H9 (cell line): ENCODE measurements around the gene CFAP61. TPM values are rescaled to one million over a fixed set of nuclear protein-coding genes. Genes with fewer than 3 reads are reported as not detected.

Experiments used
- DNase-seq: peaks from one replicate; pipeline ENCODE4 v3.0.0-alpha.2; 2017
- H2AFZ ChIP-seq: one replicate; pipeline ENCODE4 v1.6.1; 2013; ENCODE audit warnings: mild to moderate bottlenecking, low read length, control low read depth, moderate library complexity
- H2AK5ac ChIP-seq: 2 replicates; pipeline ENCODE4 v1.6.1; 2013; ENCODE audit warnings: low read length, control low read depth, mixed read lengths; ENCODE audit not compliant: insufficient read length
- H2BK120ac ChIP-seq: one replicate; pipeline ENCODE4 v1.6.1; 2013; ENCODE audit warnings: low read depth, mild to moderate bottlenecking, low read length, control low read depth, inconsistent platforms; ENCODE audit not compliant: poor library complexity, severe bottlenecking
- H2BK12ac ChIP-seq: 2 replicates; pipeline ENCODE4 v1.6.1; 2013; ENCODE audit warnings: low read length, control low read depth, mixed read lengths, low read depth; ENCODE audit not compliant: insufficient read length
- H2BK15ac ChIP-seq: 2 replicates; pipeline ENCODE4 v1.6.1; 2013; ENCODE audit warnings: low read depth, low read length, control low read depth
- H2BK20ac ChIP-seq: one replicate; pipeline ENCODE4 v1.6.1; 2013; ENCODE audit warnings: low read depth, mild to moderate bottlenecking, low read length, control low read depth, inconsistent platforms; ENCODE audit not compliant: poor library complexity, severe bottlenecking
- H2BK5ac ChIP-seq: 2 replicates; pipeline ENCODE4 v1.6.1; 2013; ENCODE audit warnings: low read length, control low read depth, mixed read lengths; ENCODE audit not compliant: insufficient read length
- H3K14ac ChIP-seq: 2 replicates; pipeline ENCODE4 v1.6.1; 2013; ENCODE audit warnings: low read length, control low read depth; ENCODE audit not compliant: insufficient read depth
- H3K18ac ChIP-seq: 2 replicates; pipeline ENCODE4 v1.6.1; 2013; ENCODE audit warnings: low read depth, mild to moderate bottlenecking, mixed read lengths, low read length, control low read depth; ENCODE audit not compliant: insufficient read length
- H3K23ac ChIP-seq: 2 replicates; pipeline ENCODE4 v1.6.1; 2013; ENCODE audit warnings: low read length, control low read depth, mixed read lengths, low read depth; ENCODE audit not compliant: insufficient read length
- H3K23me2 ChIP-seq: 2 replicates; pipeline ENCODE4 v1.6.1; 2013; ENCODE audit warnings: low read depth, mild to moderate bottlenecking, mixed read lengths, low read length, control low read depth; ENCODE audit not compliant: insufficient read length, poor library complexity, severe bottlenecking
- H3K27ac ChIP-seq: 2 replicates; pipeline ENCODE4 v1.5.1; 2013; ENCODE audit warnings: low read length, control low read depth, mixed read lengths, low read depth; ENCODE audit not compliant: insufficient read length
- H3K27me3 ChIP-seq: 2 replicates; pipeline ENCODE4 v1.6.1; 2013; ENCODE audit warnings: low read length, control low read depth, inconsistent platforms; ENCODE audit not compliant: insufficient read depth
- H3K4ac ChIP-seq: 2 replicates; pipeline ENCODE4 v1.6.1; 2013; ENCODE audit warnings: low read depth, mild to moderate bottlenecking, control low read depth, inconsistent platforms, low read length, moderate library complexity
- H3K4me1 ChIP-seq: 2 replicates; pipeline ENCODE4 v1.6.1; 2013; ENCODE audit warnings: low read length, control low read depth, inconsistent platforms; ENCODE audit not compliant: insufficient read depth
- H3K4me2 ChIP-seq: 2 replicates; pipeline ENCODE4 v1.6.1; 2013; ENCODE audit warnings: low read length, control low read depth, mixed read lengths; ENCODE audit not compliant: insufficient read length, insufficient read depth
- H3K56ac ChIP-seq: 2 replicates; pipeline ENCODE4 v1.6.1; 2013; ENCODE audit warnings: low read depth, mild to moderate bottlenecking, mixed read lengths, low read length, control low read depth; ENCODE audit not compliant: insufficient read length
- H3K79me1 ChIP-seq: 2 replicates; pipeline ENCODE4 v1.6.1; 2013; ENCODE audit warnings: low read depth, mild to moderate bottlenecking, moderate library complexity, low read length, control low read depth, inconsistent platforms; ENCODE audit not compliant: insufficient read depth, poor library complexity, severe bottlenecking
- H3K79me2 ChIP-seq: 2 replicates; pipeline ENCODE4 v1.6.1; 2013; ENCODE audit warnings: low read length, control low read depth, inconsistent platforms; ENCODE audit not compliant: insufficient read depth
- H3K9ac ChIP-seq: 2 replicates; pipeline ENCODE4 v1.6.1; 2013; ENCODE audit warnings: low read length, control low read depth, mixed read lengths; ENCODE audit not compliant: insufficient read length; ENCODE audit errors: extremely low read depth
- H3K9me3 ChIP-seq: one replicate; pipeline ENCODE4 v1.6.1; 2013; ENCODE audit warnings: low read depth, low read length, inconsistent platforms; ENCODE audit not compliant: control insufficient read depth
- H3T11ph ChIP-seq: one replicate; pipeline ENCODE4 v1.6.1; 2013; ENCODE audit warnings: mild to moderate bottlenecking, low read length, control low read depth, inconsistent platforms
- H4K20me1 ChIP-seq: one replicate; pipeline ENCODE4 v1.6.1; 2013; ENCODE audit not compliant: control insufficient read depth, insufficient read length, insufficient read depth
- H4K5ac ChIP-seq: 2 replicates; pipeline ENCODE4 v1.6.1; 2013; ENCODE audit warnings: low read depth, mild to moderate bottlenecking, mixed read lengths, low read length, control low read depth; ENCODE audit not compliant: insufficient read length
- H4K8ac ChIP-seq: replicated peaks from 2 replicates; pipeline ENCODE4 v1.6.1; 2013; ENCODE audit warnings: low read length, control low read depth, mixed read lengths, low read depth; ENCODE audit not compliant: insufficient read length
- H4K91ac ChIP-seq: 2 replicates; pipeline ENCODE4 v1.6.1; 2013; ENCODE audit warnings: low read depth, mild to moderate bottlenecking, moderate library complexity, mixed read lengths, low read length, control low read depth; ENCODE audit not compliant: insufficient read length
- H3K27ac Mint-ChIP-seq, 3 experiments: 2 replicates in 2 of 3; 3 replicates in 1 of 3; pipeline ENCODE4 v1.8.0; 2020 to 2021; ENCODE audit warnings: mixed read lengths in 3 of 3, mild to moderate bottlenecking in 1 of 3, moderate library complexity in 1 of 3
- H3K27me3 Mint-ChIP-seq: 2 replicates; pipeline ENCODE4 v1.8.0; 2021; ENCODE audit warnings: low read depth, mild to moderate bottlenecking, moderate library complexity, mixed read lengths
- H3K36me3 Mint-ChIP-seq, 3 experiments: 2 replicates in 2 of 3; 3 replicates in 1 of 3; pipeline ENCODE4 v1.8.0; 2020 to 2021; ENCODE audit warnings: low read depth in 3 of 3, mixed read lengths in 3 of 3; ENCODE audit not compliant: insufficient read depth in 1 of 3
- H3K4me1 Mint-ChIP-seq, 2 experiments: 2 replicates each; pipeline ENCODE4 v1.8.0; 2020; ENCODE audit warnings: mixed read lengths in 2 of 2
- H3K4me3 Mint-ChIP-seq, 2 experiments: 2 replicates in 1 of 2; 3 replicates in 1 of 2; pipeline ENCODE4 v1.8.0; 2020 to 2021; ENCODE audit warnings: mild to moderate bottlenecking in 2 of 2, mixed read lengths in 2 of 2, moderate library complexity in 1 of 2
- H3K9me3 Mint-ChIP-seq, 2 experiments: 2 replicates in 1 of 2; 3 replicates in 1 of 2; pipeline ENCODE4 v1.8.0; 2020; ENCODE audit warnings: mild to moderate bottlenecking in 2 of 2, mixed read lengths in 2 of 2, moderate library complexity in 1 of 2
- WGBS: extraction: QIAGEN DNeasy Blood & Tissue Kit; methylation state at CpG from one replicate; pipeline ENCODE4 v1.1.7; 2013; ENCODE audit warnings: missing lambda C conversion rate, low lambda C conversion rate, mixed read lengths; ENCODE audit not compliant: insufficient read length; ENCODE audit errors: extremely low coverage; 5-methylcytosine and 5-hydroxymethylcytosine counted together
- total RNA-seq: library from RNA; stranded (reverse); gene quantifications from 2 replicates; pipeline ENCODE4 v1.2.1, GENCODE V29; 2021
- TF ChIP-seq, protein P1 (sequence below): fragments of 200-600 bp; sonication (generic); conservative IDR thresholded peaks from 3 replicates; pipeline ENCODE4 v1.8.0; 2021; ENCODE audit warnings: antibody characterized with exemption, mild to moderate bottlenecking

CFAP61 gene
- total RNA-seq, 1 experiment from 2014 or later: 0.44 TPM

DNA sequence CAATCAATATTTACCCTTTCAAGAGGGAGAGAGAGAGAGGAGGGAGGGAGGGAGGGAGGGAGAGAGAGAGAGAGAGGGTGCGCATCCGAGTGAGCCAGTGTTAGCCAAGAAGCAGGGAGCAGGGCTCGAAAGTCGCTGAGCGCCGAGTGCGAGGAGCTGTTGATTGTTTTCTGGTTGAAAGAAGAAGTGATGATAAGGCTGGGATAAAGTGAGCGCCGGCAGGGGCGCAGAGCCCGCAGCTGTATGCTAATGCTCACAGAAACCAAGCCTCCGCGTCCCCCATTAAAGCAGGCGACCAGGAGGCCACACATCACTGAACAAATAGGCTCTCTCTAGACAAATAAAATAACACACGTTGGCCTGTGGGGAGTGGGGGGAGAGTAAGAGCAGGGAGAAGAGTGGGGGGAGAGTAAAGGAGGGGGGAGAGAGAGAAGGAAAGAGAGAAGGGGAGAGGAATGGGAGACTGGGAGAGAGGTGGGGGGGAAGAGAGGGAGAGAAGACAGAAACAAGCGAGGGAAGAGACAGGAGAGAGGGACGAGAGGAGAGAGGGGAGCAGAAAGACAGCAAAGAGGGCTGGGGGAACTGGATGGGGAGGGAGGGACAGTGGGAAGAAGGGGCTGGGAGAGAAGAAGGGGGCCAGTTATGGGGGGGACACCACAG is 310.6 kb downstream of the CFAP61 start:
- H4K91ac ChIP-seq: no peak overlapping the region
- no peak overlapping the region for H3K18ac ChIP-seq
- H3K79me1 ChIP-seq: no peaks in the 10 kb centered on the region
- H3K56ac ChIP-seq: no peak overlapping the region
- no peak overlapping the region for H3K9ac ChIP-seq
- H3K27me3 ChIP-seq: peaks cover 32% of the 10 kb centered on the region
- H3K14ac ChIP-seq: no peak overlapping the region
- H3K27me3 Mint-ChIP-seq: peaks cover 94% of the 10 kb centered on the region
- peak overlapping the region; percentile 54 for H3K4me2 ChIP-seq
- H3K4me3 Mint-ChIP-seq: peak overlapping the region; percentile 55 to 90
- WGBS: no CpG with 5 or more reads among the region's 17 CpGs
- no peak overlapping the region for H2BK5ac ChIP-seq
- no peak overlapping the region for H2BK20ac ChIP-seq
- peaks cover 40 to 47% of the 10 kb centered on the region in 2 experiments for H3K4me1 Mint-ChIP-seq
- H2BK120ac ChIP-seq: no peak overlapping the region
- no peak overlapping the region for H4K5ac ChIP-seq
- no peak overlapping the region for H3T11ph ChIP-seq
- TF ChIP-seq, protein P1, sequence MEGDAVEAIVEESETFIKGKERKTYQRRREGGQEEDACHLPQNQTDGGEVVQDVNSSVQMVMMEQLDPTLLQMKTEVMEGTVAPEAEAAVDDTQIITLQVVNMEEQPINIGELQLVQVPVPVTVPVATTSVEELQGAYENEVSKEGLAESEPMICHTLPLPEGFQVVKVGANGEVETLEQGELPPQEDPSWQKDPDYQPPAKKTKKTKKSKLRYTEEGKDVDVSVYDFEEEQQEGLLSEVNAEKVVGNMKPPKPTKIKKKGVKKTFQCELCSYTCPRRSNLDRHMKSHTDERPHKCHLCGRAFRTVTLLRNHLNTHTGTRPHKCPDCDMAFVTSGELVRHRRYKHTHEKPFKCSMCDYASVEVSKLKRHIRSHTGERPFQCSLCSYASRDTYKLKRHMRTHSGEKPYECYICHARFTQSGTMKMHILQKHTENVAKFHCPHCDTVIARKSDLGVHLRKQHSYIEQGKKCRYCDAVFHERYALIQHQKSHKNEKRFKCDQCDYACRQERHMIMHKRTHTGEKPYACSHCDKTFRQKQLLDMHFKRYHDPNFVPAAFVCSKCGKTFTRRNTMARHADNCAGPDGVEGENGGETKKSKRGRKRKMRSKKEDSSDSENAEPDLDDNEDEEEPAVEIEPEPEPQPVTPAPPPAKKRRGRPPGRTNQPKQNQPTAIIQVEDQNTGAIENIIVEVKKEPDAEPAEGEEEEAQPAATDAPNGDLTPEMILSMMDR: no peak
- no peaks in the 10 kb centered on the region for H3K79me2 ChIP-seq
- no peak overlapping the region for H3K4ac ChIP-seq
- H2BK15ac ChIP-seq: no peak overlapping the region
- H2BK12ac ChIP-seq: no peak overlapping the region
- H3K27ac Mint-ChIP-seq: no peak overlapping the region; a peak in 1 of 7 replicates
- no peak overlapping the region for H2AK5ac ChIP-seq
- H3K9me3 ChIP-seq: no peaks in the 10 kb centered on the region
- peak; percentile 76 for DNase-seq
- no peaks in the 10 kb centered on the region for H3K36me3 Mint-ChIP-seq
- H4K8ac ChIP-seq: no peak overlapping the region
- peaks cover 28% of the 10 kb centered on the region for H3K23me2 ChIP-seq
- H3K4me1 ChIP-seq: no peaks in the 10 kb centered on the region
- peaks cover 1 to 6% of the 10 kb centered on the region in 2 experiments; a peak in 2 of 5 replicates for H3K9me3 Mint-ChIP-seq
- H3K23ac ChIP-seq: no peak overlapping the region
- H4K20me1 ChIP-seq: no peaks in the 10 kb centered on the region
- no peak overlapping the region for H2AFZ ChIP-seq
- H3K27ac ChIP-seq: no peak overlapping the region
